HCT116 (cell line): ENCODE measurements around the gene IL1R2. TPM values are rescaled to one million over a fixed set of nuclear protein-coding genes. Genes with fewer than 3 reads are reported as not detected.

Source experiments
- ATAC-seq: fragments of 200-7000 bp; cut with Tn5 transposase; 2 replicates; pipeline ENCODE4 v1.9.1; 2020; ENCODE audit warnings: mild to moderate bottlenecking, moderate library complexity
- BruUV-seq: library from RNA; stranded (reverse); fragments of 400-500 nt; replicated peaks from 2 replicates; lab custom pipeline; 2021; lab: Mats Ljungman, UMichigan
- CTCF ChIA-PET: fragments of 300-600 bp; sonication (Branson Sonifier 250); formaldehyde crosslinking; loops from one replicate; lab custom pipeline; 2021; ENCODE audit warnings: antibody characterized with exemption; lab: Charles Lee
- POLR2A ChIA-PET: fragments of 300-600, 350-600 bp; sonication (Branson Sonifier 250); formaldehyde crosslinking; loops from one replicate; lab custom pipeline; 2021; ENCODE audit warnings: antibody characterized with exemption; lab: Charles Lee
- RAD21 ChIA-PET, 2 experiments: fragments of 300-600 bp; sonication (Branson Sonifier 250); formaldehyde crosslinking; loops; one replicate each; lab custom pipeline; 2023; ENCODE audit warnings: low total read pairs in 2 of 2; ENCODE audit not compliant: uncharacterized antibody in 2 of 2, unreplicated experiment in 2 of 2, low non-redundant PET in 1 of 2; lab: Charles Lee
- DNase-seq: peaks from one replicate; pipeline ENCODE4 v3.0.0-alpha.2; 2010; ENCODE audit warnings: low read depth, low spot score
- H2AFZ ChIP-seq: fragments of 200-600 bp; shearing (Covaris generic), sonication (generic); 2 replicates; pipeline ENCODE4 v1.6.1; 2017; ENCODE audit warnings: low read depth, mixed run types, mixed read lengths, antibody characterized with exemption, low read length; ENCODE audit not compliant: poor library complexity, severe bottlenecking
- H3K27ac ChIP-seq: 2 replicates; pipeline ENCODE4 v1.5.1; 2012; ENCODE audit warnings: low read depth, low read length
- H3K27me3 ChIP-seq: fragments of 200-600 bp; sonication (generic); 2 replicates; pipeline ENCODE4 v1.6.1; 2016; ENCODE audit warnings: mixed run types, low read length, mixed read lengths; ENCODE audit not compliant: insufficient read depth
- H3K36me3 ChIP-seq, 2 experiments: fragments of 200-500 bp in 1 of 2; fragments of 200-600 bp in 1 of 2; sonication (Bioruptor generic) in 1 of 2; sonication (generic) in 1 of 2; 2 replicates each; pipeline versions ENCODE4 v1.5.1 to v1.6.1; 2014 to 2016; ENCODE audit warnings: low read length in 2 of 2, inconsistent platforms in 1 of 2, mixed read lengths in 1 of 2, mixed run types in 1 of 2; ENCODE audit not compliant: insufficient read depth in 2 of 2, control insufficient read depth in 1 of 2
- H3K4me1 ChIP-seq, 2 experiments: fragments of 200-600 bp in 1 of 2; sonication (generic) in 1 of 2; 2 replicates each; pipeline versions ENCODE4 v1.5.1 to v1.6.1; 2012 to 2017; ENCODE audit warnings: low read length in 2 of 2, inconsistent platforms in 1 of 2, mild to moderate bottlenecking in 1 of 2, mixed read lengths in 1 of 2, mixed run types in 1 of 2, moderate library complexity in 1 of 2; ENCODE audit not compliant: insufficient read depth in 2 of 2, control insufficient read depth in 1 of 2
- H3K4me2 ChIP-seq: fragments of 200-600 bp; sonication (generic); 2 replicates; pipeline ENCODE4 v1.6.1; 2017; ENCODE audit warnings: mixed run types, low read length, mixed read lengths
- H3K4me3 ChIP-seq, 2 experiments: fragments of 200-600 bp in 1 of 2; sonication (generic) in 1 of 2; replicated peaks in 1 of 2; 2 replicates each; pipeline ENCODE4 v1.5.1; 2011 to 2016; ENCODE audit warnings: low read length in 2 of 2, control low read depth in 1 of 2, low read depth in 1 of 2, mild to moderate bottlenecking in 1 of 2, mixed read lengths in 1 of 2, mixed run types in 1 of 2
- H3K79me2 ChIP-seq: fragments of 200-600 bp; sonication (generic); 2 replicates; pipeline ENCODE4 v1.6.1; 2017; ENCODE audit warnings: mild to moderate bottlenecking, mixed run types, low read length, moderate library complexity, mixed read lengths; ENCODE audit not compliant: insufficient read depth
- H3K9ac ChIP-seq: fragments of 200-600 bp; sonication (generic); 2 replicates; pipeline ENCODE4 v1.6.1; 2016; ENCODE audit warnings: low read length, mixed read lengths
- H3K9me2 ChIP-seq: fragments of 200-600 bp; sonication (generic), shearing (Covaris generic); 2 replicates; pipeline ENCODE4 v1.6.1; 2017; ENCODE audit warnings: mixed run types, mild to moderate bottlenecking, moderate library complexity; ENCODE audit not compliant: insufficient read depth
- H3K9me3 ChIP-seq, 2 experiments: fragments of 200-500 bp in 1 of 2; fragments of 200-600 bp in 1 of 2; sonication (Bioruptor generic) in 1 of 2; sonication (generic) in 1 of 2; 2 replicates each; pipeline ENCODE4 v1.6.1; 2014 to 2017; ENCODE audit warnings: low read length in 2 of 2, mixed read lengths in 2 of 2, inconsistent platforms in 1 of 2, low read depth in 1 of 2, mild to moderate bottlenecking in 1 of 2, mixed run types in 1 of 2, moderate library complexity in 1 of 2; ENCODE audit not compliant: control insufficient read depth in 1 of 2, insufficient read depth in 1 of 2
- H4K20me1 ChIP-seq: fragments of 200-600 bp; sonication (generic), shearing (Covaris generic); 2 replicates; pipeline ENCODE4 v1.6.1; 2017; ENCODE audit warnings: mixed run types, mild to moderate bottlenecking, moderate library complexity; ENCODE audit not compliant: insufficient read depth
- CBX3 ChIP-seq: IDR thresholded peaks from 2 replicates; pipeline ENCODE4 v1.6.1; 2012; ENCODE audit warnings: low read depth
- CTCF ChIP-seq, 3 experiments: fragments of 200-600 bp in 1 of 3; sonication (generic) in 1 of 3; IDR thresholded peaks in 2 of 3; conservative IDR thresholded peaks in 1 of 3; 2 replicates each; pipeline ENCODE4 v1.5.1; 2012 to 2017; ENCODE audit warnings: low read depth in 2 of 3, low read length in 2 of 3, antibody characterized with exemption in 1 of 3, borderline replicate concordance in 1 of 3, control low read depth in 1 of 3, mild to moderate bottlenecking in 1 of 3, mixed read lengths in 1 of 3, mixed run types in 1 of 3, moderate library complexity in 1 of 3; ENCODE audit not compliant: insufficient read depth in 1 of 3
- EGR1 ChIP-seq: IDR thresholded peaks from 2 replicates; pipeline ENCODE4 v1.6.1; 2012; ENCODE audit warnings: low read depth
- ELF1 ChIP-seq: IDR thresholded peaks from 2 replicates; pipeline ENCODE4 v1.6.1; 2012; ENCODE audit warnings: low read depth, borderline replicate concordance
- FOSL1 ChIP-seq: IDR thresholded peaks from 2 replicates; pipeline ENCODE4 v1.6.1; 2012; ENCODE audit warnings: low read depth
- JUND ChIP-seq: IDR thresholded peaks from 2 replicates; pipeline ENCODE4 v1.6.1; 2012
- MAX ChIP-seq: IDR thresholded peaks from 2 replicates; pipeline ENCODE4 v1.6.1; 2012
- POLR2AphosphoS5 ChIP-seq: IDR thresholded peaks from 2 replicates; pipeline ENCODE4 v1.6.1; 2011; ENCODE audit warnings: mild to moderate bottlenecking, low read depth, low read length, moderate library complexity
- RAD21 ChIP-seq: IDR thresholded peaks from 2 replicates; pipeline ENCODE4 v1.6.1; 2012; ENCODE audit warnings: low read depth, mild to moderate bottlenecking
- REST ChIP-seq: IDR thresholded peaks from 2 replicates; pipeline ENCODE4 v1.6.1; 2012; ENCODE audit warnings: low read depth
- SIN3A ChIP-seq: IDR thresholded peaks from 2 replicates; pipeline ENCODE4 v1.6.1; 2012; ENCODE audit warnings: low read depth
- SP1 ChIP-seq: IDR thresholded peaks from 2 replicates; pipeline ENCODE4 v1.6.1; 2012; ENCODE audit warnings: low read depth
- SRF ChIP-seq: IDR thresholded peaks from 2 replicates; pipeline ENCODE4 v1.6.1; 2012; ENCODE audit warnings: low read depth
- TCF7L2 ChIP-seq: IDR thresholded peaks from 2 replicates; pipeline ENCODE4 v1.7.0; 2011; ENCODE audit warnings: borderline replicate concordance, inconsistent platforms; ENCODE audit not compliant: insufficient read depth, insufficient read length; ENCODE audit errors: extremely low read depth
- ZBTB33 ChIP-seq: IDR thresholded peaks from 2 replicates; pipeline ENCODE4 v1.6.1; 2011; ENCODE audit warnings: mild to moderate bottlenecking, low read length, moderate library complexity; ENCODE audit not compliant: insufficient replicate concordance; ENCODE audit errors: extremely low read depth
- ZFX ChIP-seq: fragments of 450-650 bp; IDR thresholded peaks from 2 replicates; pipeline ENCODE4 v1.6.1; 2017
- ZNF274 ChIP-seq: fragments of 200-500 bp; sonication (Bioruptor generic); IDR thresholded peaks from 2 replicates; pipeline ENCODE4 v1.6.1; 2014; ENCODE audit warnings: mild to moderate bottlenecking, low read depth, low read length, inconsistent platforms
- intact Hi-C: fragments of 100-400 bp; cut with micrococcal nuclease; formaldehyde crosslinking; loops from 2 replicates; pipeline ENCODE4 v1.10.0; 2022
- total RNA-seq: library from RNA; stranded (reverse); gene quantifications from one replicate; pipeline ENCODE4 v1.2.1, GENCODE V29; 2021; ENCODE audit not compliant: unreplicated experiment

Gene IL1R2
- total RNA-seq, 1 experiment from 2014 or later, result 0.52 TPM

- TF ChIP-seq ZBTB33, result no peak
Observed at GRCh38 chr2:102014041-102014345, 22.2 kb downstream of the IL1R2 start (continued).

GRCh38 chr2:102015399-102015798 is 23.6 kb downstream of the IL1R2 start:
- POLR2A ChIA-PET, result no interaction called here
- TF ChIP-seq TCF7L2, result no peak
- no peak for TF ChIP-seq POLR2AphosphoS5
- no peak for TF ChIP-seq MAX
- TF ChIP-seq FOSL1, result no peak
- no peak for TF ChIP-seq ZNF274
- no peak for TF ChIP-seq SP1
- TF ChIP-seq REST, result no peak
- TF ChIP-seq ZFX, result no peak
- no peak for TF ChIP-seq ZBTB33
- TF ChIP-seq EGR1, result no peak
- no peak for TF ChIP-seq JUND
- no peak for TF ChIP-seq CTCF (IDR thresholded peaks at IDR 0.05 in 2 of 3, conservative IDR thresholded peaks at IDR 0.05 in 1 of 3; ENCODE audit: borderline replicate concordance in 1 of 3, insufficient read depth in 1 of 3, low read depth in 2 of 3, low read length in 2 of 3)
- TF ChIP-seq RAD21, result no peak
- TF ChIP-seq ELF1, result no peak
- no peak for TF ChIP-seq SIN3A
- TF ChIP-seq CBX3, result no peak
- TF ChIP-seq SRF, result no peak
- H3K4me3 ChIP-seq, result no peak overlapping the region
- H3K27ac ChIP-seq, result no peak overlapping the region
- no TSS peak for BruUV-seq
- RAD21 ChIA-PET, result no interaction called here
- intact Hi-C loops, result no loop called here
- no peaks in the 10 kb centered on the region for H3K36me3 ChIP-seq
- H3K4me2 ChIP-seq, result no peak overlapping the region
- no peaks in the 10 kb centered on the region for H3K79me2 ChIP-seq
- peaks cover 0 to 4% of the 10 kb centered on the region in 2 experiments; a peak in 1 of 4 replicates for H3K9me3 ChIP-seq
- no peaks in the 10 kb centered on the region for H3K27me3 ChIP-seq
- H3K4me1 ChIP-seq, result no peaks in the 10 kb centered on the region
- no peak for DNase-seq
- ATAC-seq, result no peak
- H2AFZ ChIP-seq, result no peak overlapping the region
- H3K9me2 ChIP-seq, result no peaks in the 10 kb centered on the region
- no peak overlapping the region for H3K9ac ChIP-seq
- CTCF ChIA-PET, result interaction anchor here (1.5 kb wide), 1 partner anchor 225 kb away, joined by 6 read pairs; no protein-coding TSS in a partner anchor
- no peaks in the 10 kb centered on the region for H4K20me1 ChIP-seq
